Stimulated activated CD8-positive, alpha-beta memory T cell treated with anti-CD3 and anti-CD28 coated beads, Interleukin-15, amount 100 ng/mL, for 1 hour (primary cell): ENCODE results near the gene CHAF1B.
A peak's percentile ranks its signal among the peaks of the same experiment; 100 is the strongest.
"Not testable (repeated sequence)": the region's sequence is repeated elsewhere in the genome, so short reads cannot be mapped to it uniquely, and the experiment has no call there.

Source experiments
- DNase-seq: peaks from one replicate; pipeline ENCODE4 v3.0.0-alpha.2; 2020; ENCODE audit warnings: low read depth

The CHAF1B gene

GRCh38 chr21:36388835-36389234 is 3.6 kb downstream of the CHAF1B start:
- DNase-seq = no peak

GRCh38 chr21:36391649-36392048 is 6.5 kb downstream of the CHAF1B start:
- DNase-seq = not testable (repeated sequence)

- no peak for DNase-seq
These were observed 10.3 kb downstream of the CHAF1B start for GRCh38 chr21:36395353-36396111.

GRCh38 chr21:36396325-36396724 is 11.1 kb downstream of the CHAF1B start:
- no peak for DNase-seq

- DNase-seq = no peak
These were observed 11.8 kb downstream of the CHAF1B start for GRCh38 chr21:36396971-36397370.

- DNase-seq = no peak
These were observed 12.4 kb downstream of the CHAF1B start for GRCh38 chr21:36397606-36398005.

- DNase-seq = not testable (repeated sequence)
These were observed 14.5 kb downstream of the CHAF1B start for GRCh38 chr21:36399736-36400135.

- DNase-seq = no peak
These were observed 15.5 kb downstream of the CHAF1B start for GRCh38 chr21:36400719-36401118.

GRCh38 chr21:36402339-36402738 is 17.1 kb downstream of the CHAF1B start:
- no peak for DNase-seq

GRCh38 chr21:36403713-36404112 is 18.5 kb downstream of the CHAF1B start:
- DNase-seq = no peak

- DNase-seq = no peak
These were observed 23.4 kb downstream of the CHAF1B start for GRCh38 chr21:36408568-36408967.

GRCh38 chr21:36411301-36411700 is 26.1 kb downstream of the CHAF1B start:
- no peak for DNase-seq

- no peak for DNase-seq
These were observed 27.7 kb downstream of the CHAF1B start for GRCh38 chr21:36412916-36413315.

- no peak for DNase-seq
These were observed 30.2 kb downstream of the CHAF1B start for GRCh38 chr21:36415375-36415774.

GRCh38 chr21:36419241-36419640 is 34.0 kb downstream of the CHAF1B start:
- no peak for DNase-seq

GRCh38 chr21:36419996-36420395 is 34.8 kb downstream of the CHAF1B start:
- DNase-seq = peak; percentile 18

GRCh38 chr21:36420571-36421339 is 35.6 kb downstream of the CHAF1B start:
- DNase-seq = no peak

GRCh38 chr21:36422279-36423098 is 37.3 kb downstream of the CHAF1B start:
- DNase-seq = no peak

GRCh38 chr21:36423771-36424433 is 38.7 kb downstream of the CHAF1B start:
- no peak for DNase-seq

- DNase-seq = no peak
These were observed 39.4 kb downstream of the CHAF1B start for GRCh38 chr21:36424592-36424991.

- no peak for DNase-seq
These were observed 40.1 kb downstream of the CHAF1B start for GRCh38 chr21:36425286-36425685.

- DNase-seq = no peak
These were observed 42.3 kb downstream of the CHAF1B start for GRCh38 chr21:36427502-36427901.
